ENCODE measurements around the gene ADCY3.
"Not testable (repeated sequence)": the region's sequence is repeated elsewhere in the genome, so short reads cannot be mapped to it uniquely, and the experiment has no call there.

The ADCY3 gene

DNA sequence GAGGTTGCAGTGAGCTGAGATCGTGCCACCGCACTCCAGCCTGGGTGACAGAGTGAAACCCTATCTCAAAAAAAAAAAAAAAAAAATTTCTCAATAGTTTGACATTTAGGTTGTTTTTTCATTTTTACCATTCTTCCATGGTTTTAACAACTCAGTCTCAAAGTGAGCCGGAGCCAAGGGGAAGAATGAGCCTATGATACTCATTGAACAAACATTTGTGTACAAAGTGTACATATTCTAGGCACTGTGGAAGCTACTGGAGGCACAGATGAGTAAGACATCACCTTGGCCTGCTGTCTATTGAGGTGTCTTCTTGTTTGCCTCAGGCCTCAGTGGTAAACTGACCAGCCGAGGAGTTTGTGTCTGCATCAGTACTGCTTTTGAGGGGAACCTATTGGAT is 104.9 kb downstream of the ADCY3 start:
- DNase-seq (ENCODE audit: low read depth, low spot score): no peak

DNA sequence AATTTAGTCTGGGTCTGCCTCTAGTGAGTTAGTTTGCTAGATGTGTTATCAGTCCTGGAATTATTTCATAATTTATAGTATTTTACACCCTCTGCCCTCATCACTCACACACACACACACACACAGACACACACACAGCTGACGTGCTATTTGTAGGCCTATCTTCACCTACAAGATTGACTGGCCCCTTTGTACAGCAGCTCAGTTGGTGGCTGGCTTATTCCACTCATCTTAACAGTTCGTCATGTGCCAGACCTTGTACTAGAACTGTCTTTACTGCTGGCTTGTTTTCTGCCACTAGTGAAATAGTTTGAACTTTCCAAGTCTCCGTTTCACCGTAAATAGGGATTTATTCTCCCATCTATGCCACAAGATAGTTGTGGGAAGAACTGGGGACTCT is 105.5 kb downstream of the ADCY3 start:
- DNase-seq (ENCODE audit: low read depth, low spot score): no peak

DNA sequence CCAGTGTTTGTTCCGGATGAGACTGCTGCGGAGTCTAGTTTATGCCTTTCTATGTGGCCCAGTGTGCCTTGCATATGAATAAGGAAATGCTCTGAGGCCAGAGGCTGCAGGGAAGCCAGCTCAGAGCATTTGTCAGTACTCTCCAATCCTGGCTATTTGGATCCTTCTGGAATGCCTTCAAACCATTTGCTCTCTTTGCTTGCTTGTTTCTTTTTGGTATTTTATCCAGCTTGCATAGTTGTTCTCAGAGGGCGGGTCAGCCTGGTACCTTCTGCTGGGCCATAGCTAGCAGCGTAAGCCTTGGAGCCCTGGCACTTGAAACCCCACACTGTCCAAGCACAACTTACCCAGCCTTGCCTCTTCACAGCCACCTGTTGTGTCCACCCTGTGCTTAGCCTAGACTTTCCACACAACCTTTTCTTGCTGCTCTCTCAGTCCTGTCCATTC is 106.3 kb downstream of the ADCY3 start:
- DNase-seq (ENCODE audit: low read depth, low spot score): no peak

DNA sequence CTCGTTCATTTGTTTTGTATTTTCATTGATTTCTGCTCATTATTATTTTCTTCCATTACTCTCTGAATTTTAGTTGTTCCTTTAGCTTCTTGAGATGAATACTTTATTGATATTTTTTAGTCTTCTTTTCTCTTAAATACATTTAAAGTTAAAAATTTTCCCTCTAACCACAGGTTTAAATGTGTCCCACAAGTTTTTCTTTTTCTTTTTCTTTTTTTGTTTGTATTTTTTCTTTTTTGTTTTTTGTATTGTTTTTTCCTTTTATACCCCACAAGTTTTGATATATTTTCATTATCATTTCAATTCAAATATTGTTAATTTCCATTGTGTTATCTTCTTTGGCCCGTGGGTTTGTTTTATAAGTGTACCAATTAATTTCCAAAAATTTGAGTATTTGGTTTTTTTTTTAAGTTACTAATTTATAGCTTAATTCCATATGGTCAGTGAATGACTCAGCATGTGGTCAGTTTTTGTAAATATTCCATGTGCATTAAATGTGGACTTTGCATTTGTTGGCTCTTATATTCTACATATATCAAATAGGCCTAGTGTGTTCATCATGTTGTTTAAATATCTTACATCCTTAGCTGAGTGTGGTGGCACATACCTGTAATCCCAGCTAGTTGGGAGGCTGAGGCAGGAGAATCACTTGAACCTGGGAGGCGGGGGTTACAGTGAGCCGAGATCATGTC is 110.6 kb downstream of the ADCY3 start:
- no peak for DNase-seq (ENCODE audit: low read depth, low spot score)

DNA sequence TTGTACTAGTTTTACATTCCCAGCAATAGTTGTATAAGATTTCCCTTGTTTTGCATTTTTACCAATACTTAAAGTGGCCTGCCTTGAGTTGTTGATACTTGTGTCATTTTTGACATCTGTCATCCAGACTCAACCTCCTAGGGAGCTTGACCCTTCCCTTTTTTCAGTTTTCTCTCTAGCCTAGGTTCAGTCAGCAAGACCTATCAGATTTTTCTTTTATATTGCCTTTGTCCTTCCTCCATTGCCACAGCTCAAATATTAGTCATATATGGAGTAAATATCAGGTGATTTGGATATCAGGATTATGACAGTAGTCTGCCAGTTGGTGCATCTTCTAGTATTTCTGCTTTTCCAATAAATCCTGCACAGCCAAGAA is 113.4 kb downstream of the ADCY3 start:
- no peak for DNase-seq (ENCODE audit: low read depth, low spot score)

DNA sequence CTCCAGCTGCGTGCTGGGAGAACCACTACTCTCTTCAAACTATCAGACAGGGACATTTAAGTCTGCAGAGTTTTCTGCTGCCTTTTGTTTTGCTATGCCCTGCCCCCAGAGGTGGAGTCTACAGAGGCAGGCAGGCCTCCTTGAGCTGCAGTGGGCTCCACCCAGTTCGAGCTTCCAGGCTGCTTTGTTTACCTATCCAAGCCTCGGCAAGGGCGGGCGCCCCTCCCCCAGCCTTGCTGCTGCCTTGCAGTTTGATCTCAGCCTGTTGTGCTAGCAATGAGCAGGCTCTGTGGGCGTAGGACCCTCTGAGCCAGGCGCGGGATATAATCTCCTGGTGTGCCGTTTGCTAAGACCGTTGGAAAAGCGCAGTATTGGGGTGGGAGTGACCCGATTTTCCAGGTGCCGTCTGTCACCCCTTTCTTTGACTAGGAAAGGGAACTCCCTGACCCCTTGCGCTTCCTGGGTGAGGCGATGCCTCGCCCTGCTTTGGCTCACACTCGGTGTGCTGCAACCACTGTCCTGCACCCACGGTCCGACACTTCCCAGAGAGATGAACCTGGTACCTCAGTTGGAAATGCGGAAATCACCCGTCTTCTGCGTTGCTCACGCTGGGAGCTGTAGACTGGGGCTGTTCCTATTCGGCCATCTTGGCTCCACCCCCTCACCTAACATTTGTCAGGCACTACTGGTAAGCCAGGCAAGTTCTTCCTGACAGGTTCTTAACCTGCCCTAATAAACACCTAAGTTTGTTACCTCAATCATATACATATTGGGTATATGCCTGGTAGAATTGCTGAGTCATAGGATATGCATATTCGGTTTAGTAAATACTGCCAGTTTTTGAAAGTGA is 114.0 kb downstream of the ADCY3 start:
- DNase-seq (ENCODE audit: low read depth, low spot score): not testable (repeated sequence)

DNA sequence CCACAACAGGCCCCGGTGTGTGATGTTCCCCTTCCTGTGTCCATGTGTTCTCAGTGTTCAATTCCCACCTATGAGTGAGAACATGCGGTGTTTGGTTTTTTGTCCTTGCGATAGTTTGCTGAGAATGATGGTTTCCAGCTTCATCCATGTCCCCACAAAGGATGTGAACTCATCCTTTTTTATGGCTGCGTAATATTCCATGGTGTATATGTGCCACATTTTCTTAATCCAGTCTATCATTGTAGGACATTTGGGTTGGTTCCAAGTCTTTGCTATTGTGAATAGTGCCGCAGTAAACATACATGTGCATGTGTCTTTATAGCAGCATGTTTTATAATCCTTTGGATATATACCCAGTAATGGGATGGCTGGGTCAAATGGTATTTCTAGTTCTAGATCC is 119.5 kb downstream of the ADCY3 start:
- DNase-seq (ENCODE audit: low read depth, low spot score): not testable (repeated sequence)

DNA sequence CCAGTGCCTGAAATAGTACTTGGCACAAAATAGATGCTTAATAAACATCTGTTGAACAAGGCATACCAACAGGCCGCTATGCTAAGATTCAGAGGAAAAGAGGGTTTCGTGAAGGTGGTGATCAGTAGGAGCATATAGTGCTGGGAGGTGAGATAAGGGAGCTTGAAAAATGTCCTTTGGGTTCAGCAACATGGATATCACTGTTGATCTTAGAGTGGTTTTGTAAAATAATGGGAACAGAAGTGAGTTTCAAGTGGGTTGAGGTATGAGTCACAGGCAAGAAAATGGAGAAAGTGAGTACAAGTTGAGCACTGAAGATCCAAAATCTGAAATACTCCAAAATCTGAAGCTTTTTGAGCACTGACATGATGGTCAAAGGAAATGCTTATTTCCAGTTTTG is 122.4 kb downstream of the ADCY3 start:
- no peak for DNase-seq (ENCODE audit: low read depth, low spot score)

DNA sequence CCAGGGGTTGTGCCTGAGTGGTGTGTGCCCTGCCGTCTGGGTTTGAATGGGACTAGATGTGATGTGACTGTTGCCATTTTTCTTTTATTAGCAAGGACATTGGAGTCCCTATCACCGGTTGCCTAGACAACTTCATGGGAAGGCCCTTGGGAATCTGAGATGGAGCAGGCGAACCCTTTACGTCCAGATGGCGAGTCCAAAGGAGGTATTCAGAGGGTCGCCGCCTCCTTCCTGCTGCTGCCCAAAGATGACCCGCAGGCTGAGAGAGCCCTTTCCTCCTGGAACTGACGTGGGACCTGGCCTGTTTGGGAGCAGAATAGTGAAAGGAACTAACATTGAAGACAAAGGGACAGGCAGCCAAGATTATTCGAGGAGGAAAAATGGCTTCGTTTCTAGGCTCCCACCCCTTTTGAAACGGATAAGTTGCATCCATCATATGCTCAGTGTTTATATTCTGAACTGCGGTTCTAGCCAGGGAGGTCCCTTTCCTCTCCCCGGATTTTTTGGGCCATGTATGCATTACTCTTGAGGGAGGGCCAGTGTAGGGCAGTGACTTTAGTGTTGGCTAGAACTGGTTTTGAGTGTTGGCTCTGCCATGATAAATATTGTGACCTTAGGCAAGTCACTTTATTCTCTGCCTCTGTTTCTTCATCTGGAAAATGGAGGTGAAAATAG is 126.1 kb downstream of the ADCY3 start:
- no peak for DNase-seq (ENCODE audit: low read depth, low spot score)

DNA sequence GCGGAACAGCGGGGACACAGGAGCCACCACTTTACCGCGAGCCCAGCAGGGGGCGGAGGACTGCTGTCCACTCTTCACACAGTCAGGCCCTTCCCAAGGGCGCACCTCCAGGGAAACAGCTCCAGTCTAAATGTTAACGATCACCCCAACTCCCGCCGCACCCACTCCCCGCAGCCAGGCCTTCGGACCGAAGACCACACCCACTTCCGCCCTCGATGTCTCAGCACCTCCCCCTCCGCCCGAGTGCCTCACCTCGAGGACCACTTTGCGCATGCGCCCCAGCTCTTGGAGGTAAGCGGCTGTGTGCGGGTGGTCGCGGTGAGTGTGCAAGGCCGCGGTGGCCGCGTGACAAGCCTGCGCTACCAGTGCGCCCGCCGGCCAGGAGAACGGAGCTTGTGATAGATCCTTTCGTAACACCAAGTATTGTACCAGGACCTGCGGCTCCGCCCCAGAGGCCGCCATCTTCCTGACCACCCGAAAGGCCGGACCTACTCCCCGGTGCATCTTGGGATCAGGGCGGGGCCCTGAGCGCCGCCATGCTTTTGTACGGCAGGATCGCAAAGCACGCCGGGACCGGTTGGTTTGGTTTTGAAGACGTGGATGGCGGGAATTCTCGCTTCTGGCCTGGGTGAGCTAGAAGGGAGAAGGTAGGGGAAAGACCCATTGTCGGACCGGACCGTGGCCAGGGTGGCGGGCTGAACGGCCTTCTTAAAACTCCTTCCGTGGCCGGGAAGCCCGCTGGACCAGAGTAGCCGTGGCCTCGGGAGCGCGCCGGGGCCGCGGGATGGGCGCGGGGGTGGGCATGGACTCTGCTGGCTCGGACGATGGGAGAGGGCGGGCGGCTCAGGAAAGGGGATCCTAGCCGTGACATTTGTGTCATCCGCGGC is 126.9 kb downstream of the ADCY3 start, which contains the start of the genes CENPO and PTRHD1:
Gene CENPO (plus strand): TSS at position 552 of the 887 bp plus-strand sequence. CDS start 495 bp downstream, outside the sequence.
Gene PTRHD1 (minus strand): TSS at position 518 of the 887 bp plus-strand sequence. CDS start 14 bp downstream, at position 504.
- DNase-seq (ENCODE audit: low read depth, low spot score): peak; percentile 88

DNA sequence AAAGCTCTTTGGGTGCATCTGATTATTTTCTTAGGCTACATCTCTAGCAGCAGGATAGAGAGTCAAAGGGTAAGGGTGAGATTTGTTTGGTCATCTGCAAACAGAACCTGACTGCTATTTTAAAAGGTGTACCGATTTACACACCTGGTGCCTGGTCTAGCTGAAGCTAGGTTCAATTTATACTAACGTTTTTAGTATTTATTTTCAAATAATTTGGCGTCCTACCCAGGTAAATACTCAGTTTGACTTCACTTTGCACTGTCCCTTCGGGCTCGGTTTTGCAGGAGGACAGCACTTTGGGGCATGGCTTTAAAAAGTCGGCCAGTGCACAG is 127.5 kb downstream of the ADCY3 start:
- no peak for DNase-seq (ENCODE audit: low read depth, low spot score)

DNA sequence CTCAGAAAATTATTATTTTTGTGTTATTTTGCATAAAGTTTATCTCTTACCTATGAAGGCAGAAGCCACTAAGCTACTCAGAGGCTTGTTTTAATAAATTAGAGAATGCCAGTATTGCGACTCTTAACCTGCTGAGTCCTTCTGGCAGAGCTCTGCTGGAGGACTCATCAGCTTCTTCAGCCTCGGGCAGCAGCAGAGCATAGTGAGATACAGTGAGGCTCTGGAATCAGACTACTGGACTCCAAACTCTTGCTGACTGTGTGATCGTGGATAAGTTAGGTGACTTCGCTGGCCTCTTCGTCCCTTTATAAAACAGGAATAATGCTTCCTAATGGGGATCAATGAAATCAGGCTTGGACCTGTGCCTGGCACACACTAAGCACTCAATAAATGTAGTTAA is 128.6 kb downstream of the ADCY3 start:
- no peak for DNase-seq (ENCODE audit: low read depth, low spot score)

DNA sequence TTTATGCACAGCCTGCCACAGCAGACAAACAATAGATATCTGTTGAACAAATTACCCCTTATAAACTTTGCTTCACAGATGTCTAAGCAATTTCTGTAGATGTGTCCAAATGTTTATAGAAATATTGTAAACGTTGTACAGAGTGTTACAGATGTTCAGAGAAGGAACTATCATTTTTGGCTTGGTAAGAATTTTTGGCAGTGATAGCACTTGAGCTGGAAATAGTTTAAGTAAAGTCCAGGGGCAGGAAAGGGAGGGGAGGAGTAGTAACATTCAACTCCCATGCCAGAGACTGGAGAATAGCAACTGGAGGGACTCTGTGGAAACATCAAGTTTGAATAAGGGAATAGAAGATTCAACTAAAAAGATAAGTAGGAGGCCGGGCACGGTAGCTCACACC is 131.2 kb downstream of the ADCY3 start:
- no peak for DNase-seq (ENCODE audit: low read depth, low spot score)

DNA sequence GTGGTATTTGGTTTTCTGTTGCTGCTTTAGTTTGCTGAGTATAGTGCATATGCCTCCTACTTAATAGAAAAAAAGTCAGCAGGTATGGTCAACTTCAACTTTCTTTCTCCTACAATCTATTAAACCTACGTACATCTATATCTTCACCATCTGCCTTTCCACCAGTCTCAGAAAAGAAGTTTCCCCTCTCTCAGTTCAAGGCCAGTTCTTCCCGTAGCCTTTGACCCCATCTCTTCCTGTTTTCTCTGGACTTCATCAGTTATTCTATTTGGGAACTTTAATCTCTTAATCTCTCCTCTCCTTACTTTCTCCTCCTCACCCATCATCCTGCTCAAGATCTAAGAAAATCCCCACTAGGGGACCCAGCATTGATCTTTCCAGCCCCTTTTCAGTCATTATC is 132.5 kb downstream of the ADCY3 start:
- DNase-seq (ENCODE audit: low read depth, low spot score): no peak

DNA sequence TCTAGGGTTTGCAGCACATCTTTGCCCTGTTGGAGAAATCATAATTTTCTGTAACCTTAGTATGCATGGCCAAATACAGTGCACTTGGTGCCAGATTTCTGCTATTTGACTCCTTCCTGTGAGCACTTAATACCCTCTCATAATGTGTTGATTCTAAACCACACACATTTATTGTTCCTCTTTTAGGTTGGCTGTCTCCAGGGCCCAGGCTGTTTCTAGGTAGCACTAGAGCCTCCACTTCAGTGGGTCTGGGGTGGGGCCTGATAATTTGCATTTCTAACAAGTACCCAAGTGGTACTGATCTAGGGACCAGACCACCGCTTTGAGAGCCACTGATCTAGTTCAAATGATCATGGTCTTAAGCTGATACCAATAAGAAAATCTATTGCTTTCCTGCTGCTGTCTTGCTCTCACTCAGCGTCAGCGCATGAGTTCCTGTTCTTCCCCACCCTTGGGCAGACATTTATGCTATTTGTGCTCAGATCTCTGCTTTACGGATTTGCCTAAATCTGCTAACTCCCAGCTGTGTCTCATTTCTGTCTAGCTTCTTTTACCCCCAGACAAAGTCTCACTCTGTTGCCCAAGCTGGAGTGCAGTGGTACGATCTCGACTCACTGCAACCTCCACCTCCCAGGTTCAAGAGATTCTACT is 134.2 kb downstream of the ADCY3 start:
- no peak for DNase-seq (ENCODE audit: low read depth, low spot score)

DNA sequence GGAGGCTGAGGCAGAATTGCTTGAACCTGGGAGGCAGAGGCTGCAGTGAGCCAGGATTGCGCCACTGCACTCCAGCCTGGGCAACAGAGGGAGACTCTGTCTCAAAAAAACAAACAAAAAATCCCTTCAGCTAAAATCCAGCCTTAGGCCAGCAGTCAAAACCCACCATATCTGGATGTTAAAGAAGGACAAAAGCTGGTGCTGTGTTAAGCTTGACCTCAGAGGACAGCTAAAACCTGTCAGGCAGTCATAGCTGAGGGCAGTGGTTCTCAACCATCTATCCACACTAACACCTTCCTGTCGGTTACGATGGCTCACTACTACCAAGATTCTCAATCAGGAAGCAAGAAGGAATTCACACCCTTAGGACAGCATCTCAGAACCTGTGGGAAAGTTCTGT is 136.4 kb downstream of the ADCY3 start:
- DNase-seq (ENCODE audit: low read depth, low spot score): no peak

DNA sequence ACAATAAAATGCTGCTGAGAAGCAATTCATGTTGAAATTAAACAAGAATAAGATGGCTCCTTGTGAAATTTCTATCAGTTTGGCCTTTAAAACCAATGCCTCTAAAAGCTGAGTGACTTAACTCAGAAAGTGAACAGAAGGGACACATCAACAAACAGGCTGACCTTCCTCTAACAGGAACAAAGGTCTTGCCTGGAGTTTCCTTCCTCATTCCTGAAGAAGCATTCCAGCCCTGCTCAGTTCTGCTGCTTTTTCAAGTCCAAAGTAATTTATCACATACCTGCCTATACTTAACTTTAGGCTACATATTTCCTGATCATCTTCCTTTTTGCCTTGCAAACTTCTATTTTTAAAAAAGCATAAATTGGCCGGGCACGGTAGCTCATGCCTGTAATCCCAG is 140.9 kb downstream of the ADCY3 start:
- DNase-seq (ENCODE audit: low read depth, low spot score): no peak

DNA sequence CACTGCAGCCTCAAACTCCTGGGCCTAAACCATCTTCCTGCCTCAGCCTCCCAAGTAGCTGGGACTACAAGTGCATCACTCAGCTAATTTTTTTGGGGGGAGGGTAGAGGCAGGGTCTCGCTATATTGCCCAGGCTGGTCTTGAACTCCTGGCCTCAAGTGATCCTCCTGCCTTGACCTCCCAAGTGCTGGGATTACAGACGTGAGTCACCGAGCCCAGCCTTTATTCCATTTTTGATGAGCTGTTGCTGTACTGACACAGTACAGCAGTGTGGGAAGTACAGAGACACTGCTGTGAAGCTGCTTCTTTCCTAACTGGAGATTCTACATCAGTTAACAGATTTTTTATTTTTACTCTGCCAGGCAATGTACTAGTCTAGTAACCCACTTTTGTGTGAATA is 145.7 kb downstream of the ADCY3 start:
- DNase-seq (ENCODE audit: low read depth, low spot score): no peak

DNA sequence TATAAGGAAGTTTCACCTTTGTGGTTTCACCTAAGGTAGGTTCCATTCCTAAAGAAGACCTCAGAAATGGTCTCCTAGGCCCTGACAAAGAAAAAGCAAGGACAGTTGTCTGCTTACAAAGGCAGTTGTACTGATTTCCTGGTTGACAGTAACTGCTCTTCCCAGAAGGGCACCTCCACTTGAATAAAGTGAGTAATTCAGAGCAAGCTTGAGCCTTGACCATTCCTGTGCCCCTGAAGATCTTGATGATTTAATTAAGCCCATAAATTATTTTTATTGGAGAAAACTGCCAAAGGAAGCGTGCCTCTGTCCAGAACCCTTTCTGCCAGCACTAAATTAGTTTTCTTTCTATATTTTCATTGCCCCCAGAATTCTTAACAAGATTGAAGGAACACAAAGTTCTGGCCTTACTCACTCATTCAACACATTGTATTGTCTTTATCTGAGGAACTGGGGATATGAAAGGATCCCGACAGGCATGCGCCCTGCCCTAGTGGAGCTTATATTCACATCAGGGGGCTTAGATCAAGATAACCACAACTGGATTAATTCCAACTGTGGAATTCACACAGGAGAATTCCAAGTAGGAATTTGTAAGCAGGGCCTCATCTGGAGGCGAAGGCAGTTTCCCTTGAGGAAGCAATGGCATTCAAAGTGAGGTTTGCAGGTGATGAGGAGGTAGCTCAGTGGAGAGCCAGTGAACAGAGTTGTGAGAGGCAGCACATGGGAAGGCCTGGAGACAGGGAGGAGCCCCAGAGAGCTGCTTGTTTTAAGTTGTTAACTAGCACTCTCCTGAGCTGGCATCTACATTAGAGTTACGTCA is 148.1 kb downstream of the ADCY3 start:
- DNase-seq (ENCODE audit: low read depth, low spot score): no peak

DNA sequence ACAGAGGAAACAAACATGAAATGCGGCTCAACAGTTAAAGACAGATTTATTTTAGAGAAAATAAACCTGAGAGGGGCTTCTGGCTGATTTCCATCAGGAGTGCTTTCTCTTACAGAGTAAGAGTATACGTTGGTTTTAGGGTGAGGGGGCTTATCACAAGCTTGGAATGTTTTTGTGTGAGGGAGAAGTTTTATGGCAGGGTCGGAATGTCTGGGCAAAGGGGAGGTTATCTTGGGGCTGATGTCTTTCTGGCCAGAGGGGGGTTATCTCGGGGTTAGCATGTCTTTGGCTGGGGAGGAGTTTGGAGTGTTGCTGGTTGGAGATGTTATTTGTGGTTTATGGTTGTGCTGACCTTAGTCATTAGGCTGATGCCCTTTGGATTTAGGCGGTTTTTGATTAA is 149.0 kb downstream of the ADCY3 start:
- DNase-seq (ENCODE audit: low read depth, low spot score): no peak
